ENCODE results near the gene ALG14.

- TF ChIP-seq FOXJ3 (CRISPR knock-in tag; IDR thresholded peaks at IDR 0.05) (no peak), YY1 (IDR thresholded peaks at IDR 0.05; ENCODE audit: low read depth) (no peak), POLR2AphosphoS5 (IDR thresholded peaks at IDR 0.05; ENCODE audit: low read depth, low read length) (no peak), EP300 (IDR thresholded peaks at IDR 0.05; ENCODE audit: borderline replicate concordance in 1 of 2, low read depth in 1 of 2, low read length in 1 of 2) (no peak), GABPA (IDR thresholded peaks at IDR 0.05; ENCODE audit: low read depth) (no peak), NFIC (IDR thresholded peaks at IDR 0.05; ENCODE audit: borderline replicate concordance) (no peak), SIN3A (IDR thresholded peaks at IDR 0.05; ENCODE audit: borderline replicate concordance, low read depth, low read length) (no peak)
- TF ChIP-seq, protein P1, sequence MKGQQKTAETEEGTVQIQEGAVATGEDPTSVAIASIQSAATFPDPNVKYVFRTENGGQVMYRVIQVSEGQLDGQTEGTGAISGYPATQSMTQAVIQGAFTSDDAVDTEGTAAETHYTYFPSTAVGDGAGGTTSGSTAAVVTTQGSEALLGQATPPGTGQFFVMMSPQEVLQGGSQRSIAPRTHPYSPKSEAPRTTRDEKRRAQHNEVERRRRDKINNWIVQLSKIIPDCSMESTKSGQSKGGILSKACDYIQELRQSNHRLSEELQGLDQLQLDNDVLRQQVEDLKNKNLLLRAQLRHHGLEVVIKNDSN (IDR thresholded peaks at IDR 0.05; ENCODE audit: borderline replicate concordance, low read depth), result no peak
- TF ChIP-seq, protein P2, sequence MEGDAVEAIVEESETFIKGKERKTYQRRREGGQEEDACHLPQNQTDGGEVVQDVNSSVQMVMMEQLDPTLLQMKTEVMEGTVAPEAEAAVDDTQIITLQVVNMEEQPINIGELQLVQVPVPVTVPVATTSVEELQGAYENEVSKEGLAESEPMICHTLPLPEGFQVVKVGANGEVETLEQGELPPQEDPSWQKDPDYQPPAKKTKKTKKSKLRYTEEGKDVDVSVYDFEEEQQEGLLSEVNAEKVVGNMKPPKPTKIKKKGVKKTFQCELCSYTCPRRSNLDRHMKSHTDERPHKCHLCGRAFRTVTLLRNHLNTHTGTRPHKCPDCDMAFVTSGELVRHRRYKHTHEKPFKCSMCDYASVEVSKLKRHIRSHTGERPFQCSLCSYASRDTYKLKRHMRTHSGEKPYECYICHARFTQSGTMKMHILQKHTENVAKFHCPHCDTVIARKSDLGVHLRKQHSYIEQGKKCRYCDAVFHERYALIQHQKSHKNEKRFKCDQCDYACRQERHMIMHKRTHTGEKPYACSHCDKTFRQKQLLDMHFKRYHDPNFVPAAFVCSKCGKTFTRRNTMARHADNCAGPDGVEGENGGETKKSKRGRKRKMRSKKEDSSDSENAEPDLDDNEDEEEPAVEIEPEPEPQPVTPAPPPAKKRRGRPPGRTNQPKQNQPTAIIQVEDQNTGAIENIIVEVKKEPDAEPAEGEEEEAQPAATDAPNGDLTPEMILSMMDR (IDR thresholded peaks at IDR 0.05), result no peak
- TF ChIP-seq, protein P3, sequence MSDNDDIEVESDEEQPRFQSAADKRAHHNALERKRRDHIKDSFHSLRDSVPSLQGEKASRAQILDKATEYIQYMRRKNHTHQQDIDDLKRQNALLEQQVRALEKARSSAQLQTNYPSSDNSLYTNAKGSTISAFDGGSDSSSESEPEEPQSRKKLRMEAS (IDR thresholded peaks at IDR 0.05; ENCODE audit: low read depth), result no peak
These were observed 65.1 kb downstream of the ALG14 start for GRCh38 chr1:95007687-95008086.

All from SK-N-SH (cell line).